GM21528 (cell line): ENCODE data around the gene LRRN3.

ENCODE experiments used
- ATAC-seq: cut with Tn5 transposase; IDR thresholded peaks from one replicate; pipeline ENCODE4 v1.9.1; 2021; ENCODE audit warnings: mild to moderate bottlenecking, moderate library complexity; ENCODE audit not compliant: unreplicated experiment, low FRiP score

The LRRN3 gene

DNA sequence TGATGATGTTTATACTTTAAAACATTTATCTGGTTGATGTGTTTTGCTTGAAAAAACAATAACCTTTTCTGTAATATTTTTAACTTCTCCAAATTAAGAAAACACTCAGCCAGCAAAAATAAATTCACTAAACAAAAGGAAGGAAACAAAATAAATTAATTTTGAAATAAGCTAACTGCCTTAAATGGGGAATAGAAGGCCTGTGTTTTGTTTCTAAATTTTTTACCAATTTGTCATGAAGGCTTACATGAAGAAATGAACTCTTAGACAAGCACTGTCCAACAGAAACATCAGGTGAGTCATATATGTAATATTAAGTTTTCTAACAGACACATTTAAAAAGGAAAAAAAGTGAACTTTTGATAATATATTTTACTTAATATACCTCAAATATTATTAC is 68.5 kb downstream of the LRRN3 start:
- no peak for ATAC-seq

DNA sequence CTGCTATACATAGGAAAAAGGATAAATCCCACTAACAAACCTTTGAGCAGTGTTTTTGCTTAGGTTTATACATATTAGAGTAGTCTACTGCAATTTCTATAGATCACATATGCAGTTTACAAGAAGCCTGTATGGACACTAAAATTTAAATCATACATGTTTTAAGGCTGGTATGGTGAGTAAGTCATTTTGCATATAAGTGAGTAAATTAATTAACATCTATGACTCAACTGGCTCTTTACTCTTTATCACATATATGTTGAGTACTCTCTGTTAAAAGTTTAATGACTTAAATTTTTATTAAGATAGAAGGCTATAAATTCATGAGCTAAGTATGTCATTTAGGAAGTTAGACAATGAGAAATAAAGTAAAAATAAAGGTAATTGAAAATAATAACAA is 69.4 kb downstream of the LRRN3 start:
- ATAC-seq = no peak

DNA sequence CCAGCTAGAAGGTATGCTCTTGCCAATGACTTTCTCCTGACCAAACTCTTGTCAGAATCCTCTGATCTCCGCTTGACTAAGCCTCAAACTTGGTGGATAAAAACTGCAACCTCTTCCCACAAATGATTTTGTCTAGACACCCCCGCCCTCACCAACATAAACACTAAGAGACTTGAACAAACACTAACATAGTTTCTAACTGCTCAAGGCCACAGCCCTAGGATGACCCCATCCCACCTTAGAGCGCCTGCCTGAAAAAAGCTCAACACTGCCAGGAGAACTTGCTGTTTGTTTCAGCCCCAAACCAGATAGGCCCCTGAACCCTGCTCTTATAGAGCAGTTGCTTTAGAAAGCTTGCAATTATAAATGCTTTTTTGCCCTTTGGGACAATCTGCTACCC is 71.8 kb downstream of the LRRN3 start:
- ATAC-seq = no peak

DNA sequence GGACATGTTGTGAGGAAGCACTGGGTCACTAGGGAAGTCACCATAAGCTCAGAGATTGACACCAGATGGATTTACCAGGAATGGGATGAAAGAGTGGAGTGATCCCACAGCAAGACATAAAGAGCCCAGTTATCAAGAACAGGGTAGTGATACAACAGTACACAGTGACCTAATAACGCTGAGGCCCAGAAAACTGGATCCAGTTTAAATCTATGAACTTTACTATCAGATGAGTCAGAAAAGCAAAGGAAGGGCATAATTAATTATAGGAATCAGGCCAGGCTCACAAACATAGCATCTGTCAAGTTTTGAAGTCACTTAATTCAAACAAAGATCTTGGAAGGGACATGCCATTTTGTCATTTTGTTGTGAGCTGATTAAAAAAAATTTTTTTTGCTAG is 73.5 kb downstream of the LRRN3 start:
- no peak for ATAC-seq

DNA sequence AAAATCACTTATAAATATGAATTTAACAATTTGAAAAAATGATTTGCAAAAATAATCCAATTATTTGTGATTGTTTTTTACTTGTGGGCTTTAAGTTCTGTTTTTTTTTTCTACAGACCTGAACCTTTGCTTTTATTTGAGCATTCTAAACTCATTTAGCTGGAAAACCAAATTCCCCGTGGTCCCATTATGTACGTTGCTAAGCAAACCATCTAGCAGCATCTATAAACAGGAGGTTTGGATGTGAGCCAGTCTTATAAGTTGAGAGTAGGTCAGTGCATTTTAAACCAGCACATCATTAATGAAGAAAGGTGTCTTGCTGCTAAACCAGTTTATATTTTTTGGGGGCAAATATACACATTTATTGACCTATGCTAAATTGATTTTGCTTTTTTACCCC is 77.3 kb downstream of the LRRN3 start:
- ATAC-seq = no peak

DNA sequence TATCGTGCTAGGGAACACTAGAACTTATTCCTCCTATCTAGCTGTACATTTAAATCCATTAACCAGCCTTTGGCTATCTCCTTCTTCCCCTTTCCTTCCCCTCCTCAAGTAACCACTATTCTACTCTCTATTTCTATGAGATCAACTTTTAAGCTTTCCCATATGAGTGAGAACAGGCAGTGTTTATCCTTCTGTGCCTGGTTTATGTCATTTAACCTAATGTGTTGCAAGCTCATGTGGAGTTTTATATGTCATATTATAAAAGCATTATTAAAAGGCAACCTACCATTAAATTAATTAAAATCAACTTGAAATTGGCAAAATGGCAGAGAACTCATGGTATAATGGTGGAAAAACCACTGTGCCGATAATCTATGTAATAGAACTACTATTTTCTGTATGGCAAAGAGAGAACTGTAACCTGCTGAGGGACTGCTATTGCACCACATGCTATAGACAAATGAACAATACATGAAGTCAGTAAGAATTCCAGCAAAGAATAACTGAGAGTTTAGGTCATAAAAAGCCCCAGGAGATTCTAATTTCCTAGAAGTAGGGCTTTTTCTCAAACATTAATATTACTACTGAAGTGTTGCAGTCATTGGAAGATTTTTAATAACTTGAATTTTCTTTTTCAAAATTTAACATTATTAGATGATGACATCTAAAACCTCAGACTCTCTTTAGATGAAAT is 81.8 kb downstream of the LRRN3 start:
- no peak for ATAC-seq

DNA sequence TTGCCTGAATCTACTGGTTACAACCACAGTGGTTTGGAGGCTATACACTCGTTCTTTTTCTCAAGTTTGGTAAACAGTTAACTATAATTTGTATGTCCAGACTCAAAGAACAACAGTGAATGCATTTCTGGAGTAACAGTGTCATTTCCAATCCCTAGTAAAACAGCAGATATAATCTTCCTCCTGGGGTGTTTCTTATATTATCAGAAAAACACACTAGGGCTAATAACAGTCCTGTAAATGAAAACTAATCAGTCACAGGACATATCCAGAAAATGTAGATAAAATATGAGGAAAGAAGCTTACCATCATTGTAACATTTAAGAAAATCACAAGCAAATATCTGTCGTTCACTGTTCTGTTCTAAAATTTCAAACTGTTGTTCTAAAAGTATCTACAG is 82.6 kb downstream of the LRRN3 start:
- ATAC-seq = no peak

DNA sequence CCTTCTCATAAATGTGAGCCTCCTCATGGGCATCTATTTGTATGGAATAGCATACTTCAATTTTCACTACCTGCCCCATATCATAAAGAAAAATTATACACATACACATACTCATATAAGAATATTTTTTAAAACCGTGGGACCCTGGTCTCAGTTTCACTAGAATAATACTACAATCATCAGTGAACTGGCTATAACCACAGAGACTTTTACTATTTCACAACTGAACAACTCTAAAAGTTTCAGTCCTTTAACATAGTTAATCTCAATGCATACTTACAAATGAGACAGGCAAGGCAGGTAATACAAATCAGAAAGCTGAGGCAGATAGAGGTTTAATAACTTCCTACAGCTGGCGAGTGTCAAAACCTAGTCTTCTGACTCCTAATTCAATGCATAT is 83.1 kb downstream of the LRRN3 start:
- no peak for ATAC-seq

DNA sequence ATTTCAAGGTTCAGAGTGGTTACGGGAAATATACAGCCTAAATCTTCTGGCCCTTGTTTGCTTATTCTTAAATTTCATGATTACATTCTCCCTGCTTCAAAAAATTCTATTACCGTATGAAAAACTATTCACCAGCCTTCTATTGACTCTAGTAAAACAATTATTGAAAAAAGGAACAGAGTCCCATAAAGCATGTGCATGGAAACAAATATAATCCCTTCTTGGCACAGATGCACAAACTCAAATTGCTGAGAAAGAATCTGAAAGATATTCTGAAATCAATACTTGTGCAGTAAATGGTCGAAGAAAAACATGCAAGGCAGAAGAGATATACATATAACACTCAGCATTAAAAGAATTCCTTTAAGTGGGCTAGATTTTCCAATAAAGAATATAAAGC is 83.6 kb downstream of the LRRN3 start:
- ATAC-seq = no peak
